ENCODE measurements around the gene AHDC1. TPM values are rescaled to one million over a fixed set of nuclear protein-coding genes. Genes with fewer than 3 reads are reported as not detected.
A peak's percentile ranks its signal among the peaks of the same experiment; 100 is the strongest.

AHDC1 gene
- total and polyA plus RNA-seq, 5 donors from 2014 or later: 0.07 to 26.2 (median 0.71) TPM

- H3K4me1 Mint-ChIP-seq: peaks cover 0 to 16% (median 3%) of the 10 kb centered on the region in 4 donors
- H3K27ac ChIP-seq (ENCODE audit: insufficient read depth, low read length, poor library complexity, severe bottlenecking): no peak overlapping the region
- H3K4me3 ChIP-seq (ENCODE audit: low read depth, low read length): no peak overlapping the region
- no peaks in the 10 kb centered on the region for H3K9me3 Mint-ChIP-seq
- no peak overlapping the region for H3K27ac Mint-ChIP-seq
- no peak for ATAC-seq (ENCODE audit: low read depth in 2 of 2)
- H3K9me3 ChIP-seq (ENCODE audit: control insufficient read depth in 2 of 2, low read length in 2 of 2): no peaks in the 10 kb centered on the region
- peaks cover 8% of the 10 kb centered on the region for H3K36me3 ChIP-seq (ENCODE audit: control insufficient read depth, insufficient read depth, low read length)
- H3K36me3 Mint-ChIP-seq: peaks cover 4% of the 10 kb centered on the region
- H3K27me3 Mint-ChIP-seq: no peaks in the 10 kb centered on the region
- no peak overlapping the region for H3K4me3 Mint-ChIP-seq
- no peak for DNase-seq
- no peaks in the 10 kb centered on the region for H3K27me3 ChIP-seq (ENCODE audit: control insufficient read depth, insufficient read depth, low read length)
- peaks cover under 1% of the 10 kb centered on the region for H3K4me1 ChIP-seq (ENCODE audit: control insufficient read depth, insufficient read depth, low read length, poor library complexity, severe bottlenecking)
Observed at GRCh38 chr1:27549807-27550408, 54.0 kb downstream of the AHDC1 start.

GRCh38 chr1:27548858-27549719 lies 54.9 kb downstream of the AHDC1 start:
- Mint-ChIP-seq H3K9me3 (no peaks in the 10 kb centered on the region), H3K27ac (no peak overlapping the region), H3K4me1 (peaks cover 0 to 8% (median 6%) of the 10 kb centered on the region in 4 donors), H3K27me3 (no peaks in the 10 kb centered on the region), H3K4me3 (no peak overlapping the region), H3K36me3 (peaks cover 2% of the 10 kb centered on the region)
- Histone ChIP-seq H3K36me3 (ENCODE audit: control insufficient read depth, insufficient read depth, low read length) (peaks cover 4% of the 10 kb centered on the region), H3K27ac (ENCODE audit: insufficient read depth, low read length, poor library complexity, severe bottlenecking) (no peak overlapping the region), H3K4me3 (ENCODE audit: low read depth, low read length) (no peak overlapping the region), H3K4me1 (ENCODE audit: control insufficient read depth, insufficient read depth, low read length, poor library complexity, severe bottlenecking) (no peaks in the 10 kb centered on the region), H3K27me3 (ENCODE audit: control insufficient read depth, insufficient read depth, low read length) (no peaks in the 10 kb centered on the region), H3K9me3 (ENCODE audit: control insufficient read depth in 2 of 2, low read length in 2 of 2) (no peaks in the 10 kb centered on the region)
- ATAC-seq (ENCODE audit: low read depth in 2 of 2) (no peak), DNase-seq (no peak)

GRCh38 chr1:27548136-27548853 lies 55.6 kb downstream of the AHDC1 start:
- H3K9me3 ChIP-seq (ENCODE audit: control insufficient read depth in 2 of 2, low read length in 2 of 2): no peaks in the 10 kb centered on the region
- ATAC-seq (ENCODE audit: low read depth in 2 of 2) (no peak), DNase-seq (no peak)
- peaks cover 4% of the 10 kb centered on the region for H3K36me3 ChIP-seq (ENCODE audit: control insufficient read depth, insufficient read depth, low read length)
- Mint-ChIP-seq H3K27ac (no peak overlapping the region), H3K4me1 (peaks cover 0 to 10% (median 3%) of the 10 kb centered on the region in 4 donors), H3K4me3 (no peak overlapping the region), H3K36me3 (no peaks in the 10 kb centered on the region), H3K9me3 (no peaks in the 10 kb centered on the region), H3K27me3 (no peaks in the 10 kb centered on the region)
- no peaks in the 10 kb centered on the region for H3K4me1 ChIP-seq (ENCODE audit: control insufficient read depth, insufficient read depth, low read length, poor library complexity, severe bottlenecking)
- H3K4me3 ChIP-seq (ENCODE audit: low read depth, low read length): no peak overlapping the region
- no peak overlapping the region for H3K27ac ChIP-seq (ENCODE audit: insufficient read depth, low read length, poor library complexity, severe bottlenecking)
- H3K27me3 ChIP-seq (ENCODE audit: control insufficient read depth, insufficient read depth, low read length): no peaks in the 10 kb centered on the region

GRCh38 chr1:27547220-27548116 lies 56.5 kb downstream of the AHDC1 start:
- H3K36me3 ChIP-seq (ENCODE audit: control insufficient read depth, insufficient read depth, low read length): peaks cover 4% of the 10 kb centered on the region
- Mint-ChIP-seq H3K27me3 (no peaks in the 10 kb centered on the region), H3K9me3 (no peaks in the 10 kb centered on the region), H3K36me3 (peaks cover 3% of the 10 kb centered on the region), H3K4me3 (no peak overlapping the region), H3K4me1 (peaks cover 0 to 14% (median 5%) of the 10 kb centered on the region in 4 donors), H3K27ac (no peak overlapping the region)
- ATAC-seq (ENCODE audit: low read depth in 2 of 2) (no peak), DNase-seq (no peak)
- no peaks in the 10 kb centered on the region for H3K9me3 ChIP-seq (ENCODE audit: control insufficient read depth in 2 of 2, low read length in 2 of 2)
- H3K27me3 ChIP-seq (ENCODE audit: control insufficient read depth, insufficient read depth, low read length): no peaks in the 10 kb centered on the region
- no peaks in the 10 kb centered on the region for H3K4me1 ChIP-seq (ENCODE audit: control insufficient read depth, insufficient read depth, low read length, poor library complexity, severe bottlenecking)
- H3K27ac ChIP-seq (ENCODE audit: insufficient read depth, low read length, poor library complexity, severe bottlenecking): no peak overlapping the region
- no peak overlapping the region for H3K4me3 ChIP-seq (ENCODE audit: low read depth, low read length)

- Mint-ChIP-seq H3K4me1 (peaks cover 0 to 16% (median 5%) of the 10 kb centered on the region in 4 donors), H3K27ac (no peak overlapping the region), H3K27me3 (no peaks in the 10 kb centered on the region), H3K4me3 (no peak overlapping the region), H3K36me3 (peaks cover 4% of the 10 kb centered on the region), H3K9me3 (no peaks in the 10 kb centered on the region)
- Histone ChIP-seq H3K27me3 (ENCODE audit: control insufficient read depth, insufficient read depth, low read length) (no peaks in the 10 kb centered on the region), H3K9me3 (ENCODE audit: control insufficient read depth in 2 of 2, low read length in 2 of 2) (no peaks in the 10 kb centered on the region), H3K4me3 (ENCODE audit: low read depth, low read length) (no peak overlapping the region), H3K36me3 (ENCODE audit: control insufficient read depth, insufficient read depth, low read length) (peaks cover 3% of the 10 kb centered on the region), H3K27ac (ENCODE audit: insufficient read depth, low read length, poor library complexity, severe bottlenecking) (no peak overlapping the region), H3K4me1 (ENCODE audit: control insufficient read depth, insufficient read depth, low read length, poor library complexity, severe bottlenecking) (no peaks in the 10 kb centered on the region)
- no peak for ATAC-seq (ENCODE audit: low read depth in 2 of 2)
- no peak for DNase-seq
Observed at GRCh38 chr1:27545876-27546275, 58.1 kb downstream of the AHDC1 start.

GRCh38 chr1:27545271-27545670 lies 58.7 kb downstream of the AHDC1 start:
- no peak overlapping the region for H3K4me3 Mint-ChIP-seq
- H3K4me1 ChIP-seq (ENCODE audit: control insufficient read depth, insufficient read depth, low read length, poor library complexity, severe bottlenecking): no peaks in the 10 kb centered on the region
- peaks cover 0 to 19% (median 6%) of the 10 kb centered on the region in 4 donors for H3K4me1 Mint-ChIP-seq
- H3K9me3 Mint-ChIP-seq: no peaks in the 10 kb centered on the region
- H3K27ac Mint-ChIP-seq: peak overlapping the region in 1 of 3 donors; percentile 89
- no peaks in the 10 kb centered on the region for H3K36me3 ChIP-seq (ENCODE audit: control insufficient read depth, insufficient read depth, low read length)
- H3K27me3 ChIP-seq (ENCODE audit: control insufficient read depth, insufficient read depth, low read length): no peaks in the 10 kb centered on the region
- no peak overlapping the region for H3K27ac ChIP-seq (ENCODE audit: insufficient read depth, low read length, poor library complexity, severe bottlenecking)
- no peaks in the 10 kb centered on the region for H3K27me3 Mint-ChIP-seq
- H3K36me3 Mint-ChIP-seq: peaks cover 9% of the 10 kb centered on the region
- no peak for ATAC-seq (ENCODE audit: low read depth in 2 of 2)
- DNase-seq: no peak
- no peaks in the 10 kb centered on the region for H3K9me3 ChIP-seq (ENCODE audit: control insufficient read depth in 2 of 2, low read length in 2 of 2)
- no peak overlapping the region for H3K4me3 ChIP-seq (ENCODE audit: low read depth, low read length)

GRCh38 chr1:27544834-27545233 lies 59.1 kb downstream of the AHDC1 start:
- DNase-seq (no peak), ATAC-seq (ENCODE audit: low read depth in 2 of 2) (no peak)
- Mint-ChIP-seq H3K4me1 (peaks cover 0 to 20% (median 7%) of the 10 kb centered on the region in 4 donors), H3K27me3 (no peaks in the 10 kb centered on the region), H3K36me3 (peaks cover 13% of the 10 kb centered on the region), H3K4me3 (no peak overlapping the region), H3K27ac (peak overlapping the region in 2 of 3 donors; percentile 20 to 89), H3K9me3 (no peaks in the 10 kb centered on the region)
- Histone ChIP-seq H3K9me3 (ENCODE audit: control insufficient read depth in 2 of 2, low read length in 2 of 2) (no peaks in the 10 kb centered on the region), H3K27ac (ENCODE audit: insufficient read depth, low read length, poor library complexity, severe bottlenecking) (no peak overlapping the region), H3K36me3 (ENCODE audit: control insufficient read depth, insufficient read depth, low read length) (no peaks in the 10 kb centered on the region), H3K27me3 (ENCODE audit: control insufficient read depth, insufficient read depth, low read length) (no peaks in the 10 kb centered on the region), H3K4me3 (ENCODE audit: low read depth, low read length) (no peak overlapping the region), H3K4me1 (ENCODE audit: control insufficient read depth, insufficient read depth, low read length, poor library complexity, severe bottlenecking) (no peaks in the 10 kb centered on the region)

Data from CD4-positive, CD25-positive, alpha-beta regulatory T cell (primary cell).